ENCODE data around the gene PLIN1.

Gene PLIN1

DNA sequence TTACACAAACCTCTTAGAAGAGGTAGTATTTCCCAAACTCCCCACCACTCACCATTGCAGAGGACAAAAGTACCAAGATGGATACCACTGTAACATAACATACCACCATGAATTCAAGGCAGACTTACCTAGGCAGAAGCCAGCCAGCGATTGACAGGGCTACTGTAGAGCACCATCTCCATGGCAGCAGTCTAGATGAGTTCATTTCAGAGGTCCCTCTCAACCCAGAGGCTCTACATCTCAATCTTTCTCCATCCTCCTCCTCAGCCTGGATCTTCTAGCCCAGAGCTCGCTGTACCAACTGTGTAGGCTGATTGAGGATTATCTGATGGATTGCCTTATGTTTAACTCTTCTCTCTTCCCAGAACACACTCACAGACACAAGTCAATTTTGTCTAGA, 2.0 kb upstream of the PLIN1 start:
- H3K36me3 Mint-ChIP-seq (ENCODE audit: low read depth) = peaks cover 6% of the 10 kb centered on the region
- H3K27me3 Mint-ChIP-seq = peaks cover 4% of the 10 kb centered on the region
- H3K27ac Mint-ChIP-seq = no peak overlapping the region
- no peak overlapping the region for H3K4me3 Mint-ChIP-seq
- H3K9me3 Mint-ChIP-seq = no peaks in the 10 kb centered on the region
- no peaks in the 10 kb centered on the region for H3K4me1 Mint-ChIP-seq (ENCODE audit: low read depth)

DNA sequence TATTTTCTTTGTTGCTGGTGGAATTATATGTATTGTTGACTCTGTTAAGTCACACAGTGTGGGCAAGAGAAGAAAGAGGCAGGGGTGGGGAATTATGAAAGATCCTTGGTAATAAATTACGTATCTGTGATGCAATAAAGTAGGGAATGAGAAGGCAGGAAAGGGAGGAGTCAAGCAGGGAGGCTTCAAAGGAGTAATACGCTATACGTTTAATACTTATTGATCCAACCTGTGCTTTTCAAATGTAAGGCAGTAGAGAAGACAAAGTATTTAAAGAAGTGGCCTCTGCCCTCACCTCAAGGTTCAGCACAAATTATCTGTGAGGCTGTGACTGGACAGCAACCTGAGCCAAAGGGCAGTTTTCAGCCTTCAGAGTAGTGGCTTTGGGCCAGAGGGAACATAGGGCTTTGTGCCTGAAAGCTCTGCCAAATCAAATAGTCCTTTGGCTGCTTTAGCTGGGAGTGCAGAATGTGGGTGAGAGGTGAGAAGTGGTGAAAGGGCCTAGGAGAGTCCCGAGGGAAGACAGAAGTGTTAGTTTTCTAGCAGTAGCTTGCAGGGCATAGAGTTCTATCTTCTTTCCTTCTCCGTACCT, 1.2 kb upstream of the PLIN1 start:
- H3K27me3 Mint-ChIP-seq = peaks cover 4% of the 10 kb centered on the region
- peaks cover 6% of the 10 kb centered on the region for H3K36me3 Mint-ChIP-seq (ENCODE audit: low read depth)
- H3K27ac Mint-ChIP-seq = no peak overlapping the region
- H3K9me3 Mint-ChIP-seq = no peaks in the 10 kb centered on the region
- H3K4me3 Mint-ChIP-seq = no peak overlapping the region
- H3K4me1 Mint-ChIP-seq (ENCODE audit: low read depth) = no peaks in the 10 kb centered on the region

DNA sequence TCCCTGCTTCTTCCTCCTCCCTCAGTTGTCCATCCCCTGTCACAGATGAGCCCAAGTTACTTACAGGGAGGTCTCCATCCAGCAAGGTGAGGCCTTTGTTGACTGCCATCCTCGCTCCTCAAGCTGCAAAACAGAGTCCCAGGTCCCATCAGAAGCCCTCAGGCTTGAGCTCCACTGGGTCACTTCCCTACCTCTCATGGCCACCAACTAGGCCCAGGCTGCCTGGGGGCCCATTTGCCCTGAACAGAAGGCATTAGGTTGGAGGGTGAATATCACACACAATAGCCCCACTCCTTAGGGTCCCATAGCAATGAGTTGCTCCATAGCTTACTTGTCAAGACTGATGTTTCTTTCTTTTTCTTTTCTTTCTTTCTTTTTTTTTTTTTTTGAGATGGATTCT, 1.8 kb downstream of the PLIN1 start:
- H3K27me3 Mint-ChIP-seq = peaks cover 4% of the 10 kb centered on the region
- H3K36me3 Mint-ChIP-seq (ENCODE audit: low read depth) = no peaks in the 10 kb centered on the region
- H3K4me1 Mint-ChIP-seq (ENCODE audit: low read depth) = no peaks in the 10 kb centered on the region
- no peak overlapping the region for H3K27ac Mint-ChIP-seq
- H3K4me3 Mint-ChIP-seq = no peak overlapping the region
- no peaks in the 10 kb centered on the region for H3K9me3 Mint-ChIP-seq

DNA sequence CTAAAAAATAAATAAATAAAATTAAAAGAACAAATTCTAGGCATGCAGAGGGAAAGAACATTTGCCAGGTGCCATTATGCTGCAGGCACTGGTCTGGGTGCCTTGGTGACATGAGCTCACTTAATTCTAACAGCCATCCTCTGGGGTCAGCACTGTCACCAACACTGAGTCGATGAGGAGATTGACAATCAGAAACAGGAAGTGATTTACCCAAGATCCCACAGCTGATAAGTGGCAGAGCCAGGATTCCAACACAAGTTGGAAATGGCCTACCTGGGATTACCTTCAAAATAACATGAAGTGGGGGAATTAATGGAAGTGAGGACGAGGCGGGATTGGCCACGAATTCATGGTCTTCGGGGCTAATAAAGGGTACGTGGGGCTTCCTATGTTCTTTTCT, 3.6 kb downstream of the PLIN1 start:
- Mint-ChIP-seq H3K27me3 (peaks cover 4% of the 10 kb centered on the region), H3K4me1 (ENCODE audit: low read depth) (no peaks in the 10 kb centered on the region), H3K9me3 (no peaks in the 10 kb centered on the region), H3K27ac (no peak overlapping the region), H3K4me3 (no peak overlapping the region), H3K36me3 (ENCODE audit: low read depth) (no peaks in the 10 kb centered on the region)

DNA sequence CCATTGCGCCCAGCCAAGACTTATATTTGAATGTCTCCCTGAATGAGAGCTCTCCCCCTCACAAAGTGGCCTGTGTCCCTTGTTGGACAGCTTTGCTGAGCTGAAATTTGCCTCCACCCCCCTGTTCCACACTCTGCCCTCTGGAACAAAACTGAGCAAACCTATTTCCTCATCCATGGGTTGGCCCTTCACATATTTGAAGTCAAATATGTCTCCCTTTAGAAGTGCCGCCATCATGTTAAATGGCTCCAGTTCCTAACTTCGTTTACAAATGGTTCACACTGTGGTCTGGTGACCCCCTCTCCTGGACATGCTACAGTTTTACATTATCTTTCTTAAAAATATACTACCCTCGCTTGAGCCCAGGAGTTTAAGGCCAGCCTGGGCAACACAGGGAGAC, 4.6 kb downstream of the PLIN1 start:
- peaks cover 4% of the 10 kb centered on the region for H3K27me3 Mint-ChIP-seq
- H3K27ac Mint-ChIP-seq = no peak overlapping the region
- no peaks in the 10 kb centered on the region for H3K36me3 Mint-ChIP-seq (ENCODE audit: low read depth)
- H3K9me3 Mint-ChIP-seq = no peaks in the 10 kb centered on the region
- no peaks in the 10 kb centered on the region for H3K4me1 Mint-ChIP-seq (ENCODE audit: low read depth)
- H3K4me3 Mint-ChIP-seq = no peak overlapping the region

DNA sequence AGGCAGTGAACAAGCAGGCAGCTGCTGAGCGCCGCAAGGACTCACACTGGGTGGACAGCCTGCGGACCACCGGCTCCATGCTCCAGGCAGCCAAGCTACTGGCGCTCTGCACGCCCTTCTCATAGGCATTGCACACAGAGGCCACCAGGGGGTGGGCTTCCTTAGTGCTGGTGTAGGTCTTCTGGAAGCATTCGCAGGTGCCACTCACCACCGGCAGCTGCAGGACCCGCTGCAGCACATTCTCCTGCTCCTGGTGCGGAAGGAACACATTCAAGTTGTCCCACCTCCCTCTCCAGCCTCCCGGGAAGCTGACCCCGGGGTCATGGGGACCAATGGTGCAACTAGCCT, 6.0 kb downstream of the PLIN1 start:
- Mint-ChIP-seq H3K36me3 (ENCODE audit: low read depth) (no peaks in the 10 kb centered on the region), H3K4me1 (ENCODE audit: low read depth) (no peaks in the 10 kb centered on the region), H3K9me3 (no peaks in the 10 kb centered on the region), H3K4me3 (no peak overlapping the region), H3K27ac (no peak overlapping the region), H3K27me3 (peaks cover 2% of the 10 kb centered on the region)

DNA sequence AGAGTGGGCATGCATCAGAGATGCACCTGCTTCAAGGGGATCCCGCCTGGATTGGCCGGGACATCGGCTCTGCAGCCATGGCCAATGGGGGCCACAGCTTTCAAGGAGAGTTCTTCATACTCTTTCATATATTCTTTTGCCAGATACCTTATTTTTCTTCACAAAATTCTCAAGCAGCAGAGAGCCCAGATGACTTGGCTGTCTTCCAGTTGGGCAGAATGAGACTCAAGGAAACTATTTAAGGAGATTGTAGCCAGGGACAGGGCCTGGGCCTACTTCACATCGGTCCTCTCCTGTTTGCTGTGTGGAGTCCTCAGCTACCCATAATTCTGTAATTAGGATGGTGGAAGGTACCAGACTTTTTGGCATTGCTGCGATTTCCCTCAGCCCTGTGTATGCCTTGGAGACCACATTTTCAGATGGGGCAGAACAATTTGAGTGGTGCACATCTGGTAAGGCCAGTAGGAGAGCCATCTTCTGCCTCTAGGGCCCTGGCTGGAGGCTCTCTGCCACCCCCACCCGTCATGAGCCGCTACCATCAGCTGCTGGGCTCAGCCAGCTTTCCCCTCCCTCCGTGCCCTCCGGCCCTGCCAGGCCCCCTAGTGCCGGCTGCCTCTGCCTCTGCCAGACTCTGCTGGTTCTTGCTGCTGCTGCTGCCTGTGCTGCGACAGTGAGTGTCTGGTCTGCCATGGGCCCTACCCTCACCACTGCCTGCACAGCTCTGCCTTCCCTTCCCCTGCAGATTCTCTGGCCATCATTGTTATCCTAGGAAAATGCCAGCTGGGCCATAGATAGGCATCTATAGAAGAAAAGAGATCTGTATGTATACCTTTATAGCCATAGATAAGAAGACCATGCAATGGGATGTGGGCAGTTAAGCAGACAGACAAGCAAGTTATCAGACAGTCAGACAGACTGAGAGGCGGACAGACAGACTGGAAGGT, 6.7 kb downstream of the PLIN1 start:
- no peak overlapping the region for H3K27ac Mint-ChIP-seq
- H3K4me3 Mint-ChIP-seq = no peak overlapping the region
- no peaks in the 10 kb centered on the region for H3K4me1 Mint-ChIP-seq (ENCODE audit: low read depth)
- H3K27me3 Mint-ChIP-seq = peaks cover 6% of the 10 kb centered on the region
- no peaks in the 10 kb centered on the region for H3K9me3 Mint-ChIP-seq
- H3K36me3 Mint-ChIP-seq (ENCODE audit: low read depth) = no peaks in the 10 kb centered on the region

DNA sequence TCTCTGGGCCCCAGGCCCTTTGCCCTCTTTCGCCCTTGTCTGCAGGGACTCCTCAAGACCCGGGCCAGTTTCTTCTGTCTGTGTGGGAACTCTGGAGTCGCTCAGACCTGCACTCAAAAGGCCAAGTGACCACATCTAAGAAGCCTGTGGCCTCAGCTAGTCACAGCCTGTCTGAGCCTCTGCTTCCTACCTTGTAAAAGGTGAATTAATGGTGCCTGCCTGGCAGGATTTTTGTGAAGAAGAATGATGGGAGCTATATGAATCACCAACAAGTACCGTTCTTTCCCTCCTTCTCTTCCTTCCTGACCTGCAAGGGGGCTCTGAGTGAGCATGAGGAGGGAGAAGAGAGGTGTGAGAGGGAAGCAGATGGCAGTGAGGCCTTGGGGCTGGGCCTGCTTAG, 7.5 kb downstream of the PLIN1 start:
- Mint-ChIP-seq H3K9me3 (no peaks in the 10 kb centered on the region), H3K27me3 (peaks cover 8% of the 10 kb centered on the region), H3K4me1 (ENCODE audit: low read depth) (no peaks in the 10 kb centered on the region), H3K4me3 (no peak overlapping the region), H3K36me3 (ENCODE audit: low read depth) (no peaks in the 10 kb centered on the region), H3K27ac (no peak overlapping the region)

DNA sequence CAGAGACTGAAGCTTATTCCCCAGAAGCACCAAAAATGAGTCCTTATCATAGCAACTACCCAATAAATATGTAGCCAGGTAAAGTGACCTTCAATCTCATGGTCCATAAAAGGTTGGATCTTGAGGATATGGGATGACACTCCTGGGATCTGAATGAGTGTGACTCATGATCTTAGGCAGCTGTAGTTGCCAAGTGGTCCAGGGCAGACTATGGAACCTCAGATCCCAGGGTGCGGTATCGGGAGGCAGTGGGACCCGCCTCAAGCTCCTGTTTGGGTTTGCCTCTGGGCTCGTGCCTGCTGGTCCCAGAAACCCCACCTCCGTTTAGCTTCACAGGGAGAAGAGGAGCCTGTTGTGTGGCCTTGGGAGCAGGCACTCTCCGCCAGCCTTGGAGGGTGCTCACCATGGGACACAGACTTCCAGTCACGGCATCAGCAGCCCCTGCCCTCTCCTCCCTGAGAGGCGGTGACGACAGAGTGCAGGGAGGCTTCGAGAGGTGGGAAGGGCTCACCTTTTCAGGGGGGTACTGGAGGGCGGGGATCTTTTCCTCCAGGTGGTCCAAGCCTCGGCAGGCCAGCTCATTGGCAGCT, 8.1 kb downstream of the PLIN1 start:
- no peaks in the 10 kb centered on the region for H3K9me3 Mint-ChIP-seq
- H3K27ac Mint-ChIP-seq = no peak overlapping the region
- H3K4me3 Mint-ChIP-seq = no peak overlapping the region
- H3K27me3 Mint-ChIP-seq = peaks cover 8% of the 10 kb centered on the region
- H3K36me3 Mint-ChIP-seq (ENCODE audit: low read depth) = no peaks in the 10 kb centered on the region
- no peaks in the 10 kb centered on the region for H3K4me1 Mint-ChIP-seq (ENCODE audit: low read depth)

DNA sequence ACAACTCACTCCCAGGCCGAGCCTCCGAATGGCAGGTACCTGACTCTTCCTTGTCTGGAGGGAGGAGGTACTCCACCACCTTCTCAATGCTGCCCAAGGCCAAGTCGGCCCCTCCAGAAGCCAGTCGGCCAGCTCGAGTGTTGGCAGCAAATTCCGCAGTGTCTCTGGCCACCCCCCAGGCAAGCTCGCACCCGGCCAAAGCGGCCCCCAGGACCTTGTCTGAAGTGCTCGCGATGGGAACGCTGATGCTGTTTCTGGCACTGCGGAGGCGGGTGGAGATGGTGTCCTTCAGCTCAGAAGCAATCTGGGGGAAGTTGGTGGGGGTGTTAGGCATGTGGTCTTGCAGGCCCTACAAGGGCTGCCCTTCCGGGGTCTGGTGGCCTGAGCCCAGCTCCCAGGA, 9.2 kb downstream of the PLIN1 start:
- Mint-ChIP-seq H3K27ac (no peak overlapping the region), H3K4me3 (no peak overlapping the region), H3K9me3 (no peaks in the 10 kb centered on the region), H3K27me3 (peaks cover 10% of the 10 kb centered on the region), H3K4me1 (ENCODE audit: low read depth) (peaks cover 2% of the 10 kb centered on the region), H3K36me3 (ENCODE audit: low read depth) (no peaks in the 10 kb centered on the region)

DNA sequence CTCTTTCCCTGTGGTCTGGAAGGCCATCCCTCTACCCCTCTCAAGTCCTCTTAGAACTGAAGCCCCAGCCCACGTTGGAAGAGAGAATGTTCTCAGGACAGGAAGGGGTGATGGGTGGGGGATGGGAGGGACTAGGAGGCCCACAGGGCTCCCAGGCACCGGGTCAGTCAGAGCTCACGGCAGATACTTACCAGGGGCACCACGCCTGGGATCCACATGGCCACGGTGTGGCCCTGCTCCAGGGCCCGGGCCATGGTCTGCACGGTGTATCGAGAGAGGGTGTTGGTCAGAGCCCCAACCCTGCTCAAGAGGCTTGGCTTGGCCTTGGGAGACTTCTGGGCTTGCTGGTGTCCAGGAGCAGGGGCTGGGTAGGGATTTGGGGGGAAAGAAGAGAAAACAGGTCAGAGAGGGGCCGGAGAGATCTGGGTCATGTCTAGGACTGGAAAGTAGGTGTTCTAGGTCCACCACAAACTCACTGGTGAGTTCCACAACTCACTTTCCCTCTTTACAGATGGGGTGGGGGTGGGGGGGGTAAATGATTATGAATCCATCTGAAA, 9.8 kb downstream of the PLIN1 start:
- peaks cover 16% of the 10 kb centered on the region for H3K27me3 Mint-ChIP-seq
- peaks cover 4% of the 10 kb centered on the region for H3K4me1 Mint-ChIP-seq (ENCODE audit: low read depth)
- no peaks in the 10 kb centered on the region for H3K9me3 Mint-ChIP-seq
- no peaks in the 10 kb centered on the region for H3K36me3 Mint-ChIP-seq (ENCODE audit: low read depth)
- H3K27ac Mint-ChIP-seq = no peak overlapping the region
- H3K4me3 Mint-ChIP-seq = no peak overlapping the region

DNA sequence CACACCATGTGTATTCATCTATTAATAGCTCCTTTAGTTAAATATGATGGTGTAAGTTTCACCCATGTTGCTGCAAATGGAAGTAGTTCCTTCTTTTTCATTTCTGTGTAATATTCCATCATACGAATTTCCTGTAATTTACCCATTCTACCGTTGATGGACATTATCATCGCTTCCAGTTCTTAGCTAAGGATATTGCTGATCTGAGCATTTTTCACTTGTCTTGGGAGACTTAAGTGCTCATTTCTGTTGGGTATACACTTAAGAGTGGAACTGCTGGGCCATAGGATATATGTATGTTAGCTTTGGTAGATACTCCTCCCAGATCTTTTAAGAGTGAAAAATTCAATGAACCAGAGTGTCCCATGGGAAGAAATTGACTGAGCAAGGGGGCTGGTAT, 11.0 kb downstream of the PLIN1 start:
- no peak overlapping the region for H3K4me3 Mint-ChIP-seq
- no peaks in the 10 kb centered on the region for H3K9me3 Mint-ChIP-seq
- peaks cover 4% of the 10 kb centered on the region for H3K4me1 Mint-ChIP-seq (ENCODE audit: low read depth)
- peaks cover 22% of the 10 kb centered on the region for H3K27me3 Mint-ChIP-seq
- no peaks in the 10 kb centered on the region for H3K36me3 Mint-ChIP-seq (ENCODE audit: low read depth)
- H3K27ac Mint-ChIP-seq = no peak overlapping the region

DNA sequence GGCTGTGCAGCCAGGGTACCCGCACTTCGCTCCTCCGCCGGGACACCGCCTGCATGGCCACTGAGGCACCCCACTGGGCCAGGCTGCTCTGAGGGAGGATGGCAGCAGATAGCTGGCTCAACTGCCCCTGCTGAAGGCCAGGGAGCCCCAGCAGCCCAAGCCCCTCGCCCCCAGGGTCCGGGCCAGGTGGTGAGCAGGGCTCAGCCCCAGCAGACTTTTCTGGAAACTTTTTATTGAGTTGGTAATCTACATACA, 11.5 kb downstream of the PLIN1 start:
- no peaks in the 10 kb centered on the region for H3K36me3 Mint-ChIP-seq (ENCODE audit: low read depth)
- H3K4me3 Mint-ChIP-seq = no peak overlapping the region
- H3K4me1 Mint-ChIP-seq (ENCODE audit: low read depth) = peaks cover 4% of the 10 kb centered on the region
- H3K27ac Mint-ChIP-seq = no peak overlapping the region
- peaks cover 25% of the 10 kb centered on the region for H3K27me3 Mint-ChIP-seq
- no peaks in the 10 kb centered on the region for H3K9me3 Mint-ChIP-seq

DNA sequence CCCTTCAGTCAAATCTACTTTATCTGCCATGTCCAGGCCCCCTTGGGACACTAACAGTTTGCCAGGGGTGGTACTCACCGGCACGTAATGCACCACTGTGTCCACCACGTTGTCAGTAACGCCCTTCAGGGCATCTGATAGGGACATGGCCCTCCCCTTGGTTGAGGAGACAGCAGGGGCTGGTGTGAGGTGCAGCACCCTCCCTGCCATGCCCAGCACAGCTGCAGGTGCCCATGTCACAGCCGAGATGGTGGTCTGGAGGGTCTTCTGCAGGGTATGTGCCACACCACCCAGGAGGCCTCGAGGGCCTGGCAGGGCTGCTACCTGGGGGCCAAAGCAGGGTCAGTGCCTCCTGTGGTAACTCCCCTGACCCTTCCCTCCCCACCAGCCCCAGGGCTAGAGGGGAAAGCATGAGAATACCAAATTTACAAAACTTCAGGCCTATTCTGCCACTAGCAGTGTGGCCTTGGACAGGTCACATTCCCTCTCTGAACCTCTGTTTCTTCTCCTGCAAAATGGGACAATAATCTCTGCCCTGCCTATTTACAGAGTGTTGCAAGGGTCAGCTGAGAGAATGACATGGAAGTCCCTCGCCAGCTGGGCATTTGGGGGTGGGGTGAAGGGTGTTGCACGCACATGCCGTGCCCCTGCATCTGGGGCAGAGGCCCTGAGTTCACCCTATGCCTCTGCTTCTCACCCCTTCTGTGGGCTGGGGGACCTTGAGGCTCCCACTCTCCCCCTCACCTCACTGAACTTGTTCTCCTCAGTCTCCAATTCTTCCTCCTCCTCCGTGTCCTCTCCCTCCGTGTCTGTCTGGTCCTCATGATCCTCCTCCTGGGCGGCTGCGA, 12.1 kb downstream of the PLIN1 start:
- H3K4me3 Mint-ChIP-seq = no peak overlapping the region
- H3K27me3 Mint-ChIP-seq = peaks cover 30% of the 10 kb centered on the region
- no peak overlapping the region for H3K27ac Mint-ChIP-seq
- H3K36me3 Mint-ChIP-seq (ENCODE audit: low read depth) = no peaks in the 10 kb centered on the region
- peaks cover 4% of the 10 kb centered on the region for H3K4me1 Mint-ChIP-seq (ENCODE audit: low read depth)
- no peaks in the 10 kb centered on the region for H3K9me3 Mint-ChIP-seq
